HEK293 (cell line): Measurements from ENCODE around the gene SVOP.

Source experiments
- GLI4 ChIP-seq: fragments of 450-650 bp; formaldehyde crosslinking; IDR thresholded peaks from 2 replicates; pipeline ENCODE4 v1.5.1; 2016; ENCODE audit warnings: missing biosample characterization, missing genetic modification characterization
- HOXA7 ChIP-seq: sonication (generic); formaldehyde crosslinking; IDR thresholded peaks from 2 replicates; pipeline ENCODE4 v1.8.1; 2022; ENCODE audit warnings: missing genetic modification reagents, borderline replicate concordance
- KLF10 ChIP-seq: fragments of 450-650 bp; IDR thresholded peaks from 2 replicates; pipeline ENCODE4 v1.5.1; 2018; ENCODE audit warnings: missing biosample characterization, mild to moderate bottlenecking, missing genetic modification characterization
- SALL2 ChIP-seq: fragments of 450-650 bp; formaldehyde crosslinking; IDR thresholded peaks from 2 replicates; pipeline ENCODE4 v1.5.0; 2017; ENCODE audit warnings: missing biosample characterization, mild to moderate bottlenecking, missing genetic modification characterization, borderline replicate concordance
- YY1 ChIP-seq: fragments of 450-650 bp; formaldehyde crosslinking; IDR thresholded peaks from 2 replicates; pipeline ENCODE4 v1.5.1; 2018; ENCODE audit warnings: missing biosample characterization, missing genetic modification characterization
- ZNF24 ChIP-seq: fragments of 450-650 bp; formaldehyde crosslinking; IDR thresholded peaks from 2 replicates; pipeline ENCODE4 v1.5.1; 2016; ENCODE audit warnings: missing biosample characterization, missing genetic modification characterization
- ZNF585B ChIP-seq: fragments of 450-650 bp; formaldehyde crosslinking; IDR thresholded peaks from 2 replicates; pipeline ENCODE4 v1.5.1; 2016; ENCODE audit warnings: missing biosample characterization, missing genetic modification characterization
- TF ChIP-seq, protein P1 (sequence below): fragments of 450-650 bp; formaldehyde crosslinking; IDR thresholded peaks from 2 replicates; pipeline ENCODE4 v1.5.1; 2016; ENCODE audit warnings: missing biosample characterization, missing genetic modification characterization
- TF ChIP-seq, protein P2 (sequence below): fragments of 450-650 bp; formaldehyde crosslinking; IDR thresholded peaks from 2 replicates; pipeline ENCODE4; 2016; ENCODE audit warnings: missing biosample characterization, missing genetic modification characterization
- TF ChIP-seq, protein P3 (sequence below): fragments of 450-650 bp; formaldehyde crosslinking; IDR thresholded peaks from 2 replicates; pipeline ENCODE4 v1.5.1; 2017; ENCODE audit warnings: missing biosample characterization, missing genetic modification characterization
- TF ChIP-seq, protein P4 (sequence below): fragments of 450-650 bp; formaldehyde crosslinking; IDR thresholded peaks from 2 replicates; pipeline ENCODE4 v1.5.1; 2016; ENCODE audit warnings: missing biosample characterization, missing genetic modification characterization

DNA sequence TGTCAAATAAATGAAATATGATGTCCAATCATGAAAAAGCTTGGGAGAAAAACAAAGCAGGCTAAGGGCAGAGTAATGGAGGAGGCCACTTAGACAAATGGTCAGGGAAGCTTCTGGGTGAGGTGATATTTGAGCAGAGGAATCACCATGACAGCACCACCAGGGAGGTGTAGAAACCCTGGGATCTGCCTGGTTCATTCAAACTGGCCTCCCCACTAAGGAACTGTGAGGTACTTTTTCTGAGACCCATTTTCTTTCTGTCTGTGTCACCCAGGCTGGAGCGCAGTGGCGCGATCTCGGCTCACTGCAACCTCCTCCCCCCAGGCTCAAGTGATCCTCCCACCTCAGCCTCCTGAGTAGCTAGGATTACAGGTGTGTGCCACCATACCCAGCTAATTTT lies 155.7 kb downstream of the SVOP start:
- TF ChIP-seq, protein P1, sequence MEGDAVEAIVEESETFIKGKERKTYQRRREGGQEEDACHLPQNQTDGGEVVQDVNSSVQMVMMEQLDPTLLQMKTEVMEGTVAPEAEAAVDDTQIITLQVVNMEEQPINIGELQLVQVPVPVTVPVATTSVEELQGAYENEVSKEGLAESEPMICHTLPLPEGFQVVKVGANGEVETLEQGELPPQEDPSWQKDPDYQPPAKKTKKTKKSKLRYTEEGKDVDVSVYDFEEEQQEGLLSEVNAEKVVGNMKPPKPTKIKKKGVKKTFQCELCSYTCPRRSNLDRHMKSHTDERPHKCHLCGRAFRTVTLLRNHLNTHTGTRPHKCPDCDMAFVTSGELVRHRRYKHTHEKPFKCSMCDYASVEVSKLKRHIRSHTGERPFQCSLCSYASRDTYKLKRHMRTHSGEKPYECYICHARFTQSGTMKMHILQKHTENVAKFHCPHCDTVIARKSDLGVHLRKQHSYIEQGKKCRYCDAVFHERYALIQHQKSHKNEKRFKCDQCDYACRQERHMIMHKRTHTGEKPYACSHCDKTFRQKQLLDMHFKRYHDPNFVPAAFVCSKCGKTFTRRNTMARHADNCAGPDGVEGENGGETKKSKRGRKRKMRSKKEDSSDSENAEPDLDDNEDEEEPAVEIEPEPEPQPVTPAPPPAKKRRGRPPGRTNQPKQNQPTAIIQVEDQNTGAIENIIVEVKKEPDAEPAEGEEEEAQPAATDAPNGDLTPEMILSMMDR (tag by site-specific recombination), result no peak
- TF ChIP-seq YY1 (tag by site-specific recombination) (no peak), ZNF24 (tag by site-specific recombination) (no peak), KLF10 (tag by site-specific recombination) (no peak), GLI4 (tag by site-specific recombination) (no peak), SALL2 (tag by site-specific recombination) (no peak), HOXA7 (no peak), ZNF585B (tag by site-specific recombination) (no peak)
- TF ChIP-seq, protein P2, sequence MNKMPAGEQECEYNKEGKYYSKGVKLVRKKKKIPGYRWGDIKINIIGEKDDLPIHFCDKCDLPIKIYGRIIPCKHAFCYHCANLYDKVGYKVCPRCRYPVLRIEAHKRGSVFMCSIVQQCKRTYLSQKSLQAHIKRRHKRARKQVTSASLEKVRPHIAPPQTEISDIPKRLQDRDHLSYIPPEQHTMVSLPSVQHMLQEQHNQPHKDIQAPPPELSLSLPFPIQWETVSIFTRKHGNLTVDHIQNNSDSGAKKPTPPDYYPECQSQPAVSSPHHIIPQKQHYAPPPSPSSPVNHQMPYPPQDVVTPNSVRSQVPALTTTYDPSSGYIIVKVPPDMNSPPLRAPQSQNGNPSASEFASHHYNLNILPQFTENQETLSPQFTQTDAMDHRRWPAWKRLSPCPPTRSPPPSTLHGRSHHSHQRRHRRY (tag by site-specific recombination), result no peak
- TF ChIP-seq, protein P3, sequence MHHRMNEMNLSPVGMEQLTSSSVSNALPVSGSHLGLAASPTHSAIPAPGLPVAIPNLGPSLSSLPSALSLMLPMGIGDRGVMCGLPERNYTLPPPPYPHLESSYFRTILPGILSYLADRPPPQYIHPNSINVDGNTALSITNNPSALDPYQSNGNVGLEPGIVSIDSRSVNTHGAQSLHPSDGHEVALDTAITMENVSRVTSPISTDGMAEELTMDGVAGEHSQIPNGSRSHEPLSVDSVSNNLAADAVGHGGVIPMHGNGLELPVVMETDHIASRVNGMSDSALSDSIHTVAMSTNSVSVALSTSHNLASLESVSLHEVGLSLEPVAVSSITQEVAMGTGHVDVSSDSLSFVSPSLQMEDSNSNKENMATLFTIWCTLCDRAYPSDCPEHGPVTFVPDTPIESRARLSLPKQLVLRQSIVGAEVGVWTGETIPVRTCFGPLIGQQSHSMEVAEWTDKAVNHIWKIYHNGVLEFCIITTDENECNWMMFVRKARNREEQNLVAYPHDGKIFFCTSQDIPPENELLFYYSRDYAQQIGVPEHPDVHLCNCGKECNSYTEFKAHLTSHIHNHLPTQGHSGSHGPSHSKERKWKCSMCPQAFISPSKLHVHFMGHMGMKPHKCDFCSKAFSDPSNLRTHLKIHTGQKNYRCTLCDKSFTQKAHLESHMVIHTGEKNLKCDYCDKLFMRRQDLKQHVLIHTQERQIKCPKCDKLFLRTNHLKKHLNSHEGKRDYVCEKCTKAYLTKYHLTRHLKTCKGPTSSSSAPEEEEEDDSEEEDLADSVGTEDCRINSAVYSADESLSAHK (tag by site-specific recombination), result no peak
- TF ChIP-seq, protein P4, sequence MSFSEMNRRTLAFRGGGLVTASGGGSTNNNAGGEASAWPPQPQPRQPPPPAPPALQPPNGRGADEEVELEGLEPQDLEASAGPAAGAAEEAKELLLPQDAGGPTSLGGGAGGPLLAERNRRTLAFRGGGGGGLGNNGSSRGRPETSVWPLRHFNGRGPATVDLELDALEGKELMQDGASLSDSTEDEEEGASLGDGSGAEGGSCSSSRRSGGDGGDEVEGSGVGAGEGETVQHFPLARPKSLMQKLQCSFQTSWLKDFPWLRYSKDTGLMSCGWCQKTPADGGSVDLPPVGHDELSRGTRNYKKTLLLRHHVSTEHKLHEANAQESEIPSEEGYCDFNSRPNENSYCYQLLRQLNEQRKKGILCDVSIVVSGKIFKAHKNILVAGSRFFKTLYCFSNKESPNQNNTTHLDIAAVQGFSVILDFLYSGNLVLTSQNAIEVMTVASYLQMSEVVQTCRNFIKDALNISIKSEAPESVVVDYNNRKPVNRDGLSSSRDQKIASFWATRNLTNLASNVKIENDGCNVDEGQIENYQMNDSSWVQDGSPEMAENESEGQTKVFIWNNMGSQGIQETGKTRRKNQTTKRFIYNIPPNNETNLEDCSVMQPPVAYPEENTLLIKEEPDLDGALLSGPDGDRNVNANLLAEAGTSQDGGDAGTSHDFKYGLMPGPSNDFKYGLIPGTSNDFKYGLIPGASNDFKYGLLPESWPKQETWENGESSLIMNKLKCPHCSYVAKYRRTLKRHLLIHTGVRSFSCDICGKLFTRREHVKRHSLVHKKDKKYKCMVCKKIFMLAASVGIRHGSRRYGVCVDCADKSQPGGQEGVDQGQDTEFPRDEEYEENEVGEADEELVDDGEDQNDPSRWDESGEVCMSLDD (tag by site-specific recombination), result no peak
